ENCODE data around the gene VANGL1.

The VANGL1 gene

GRCh38 chr1:115678141-115678540 lies 36.4 kb downstream of the VANGL1 start:
- Histone ChIP-seq H3K27me3 (ENCODE audit: insufficient read depth, low read length) (no peaks in the 10 kb centered on the region), H3K36me3 (ENCODE audit: insufficient read depth, low read length) (no peaks in the 10 kb centered on the region), H2AFZ (ENCODE audit: low read depth, low read length) (no peak overlapping the region), H3K9me3 (ENCODE audit: low read length) (no peaks in the 10 kb centered on the region), H3K4me3 (ENCODE audit: low read length) (no peak overlapping the region), H3K4me1 (ENCODE audit: insufficient read depth, low read length) (peaks cover 16% of the 10 kb centered on the region)

GRCh38 chr1:115679141-115679611 lies 37.4 kb downstream of the VANGL1 start:
- H3K4me1 ChIP-seq (ENCODE audit: insufficient read depth, low read length), result peaks cover 16% of the 10 kb centered on the region
- no peaks in the 10 kb centered on the region for H3K36me3 ChIP-seq (ENCODE audit: insufficient read depth, low read length)
- no peak overlapping the region for H2AFZ ChIP-seq (ENCODE audit: low read depth, low read length)
- no peak overlapping the region for H3K4me3 ChIP-seq (ENCODE audit: low read length)
- H3K9me3 ChIP-seq (ENCODE audit: low read length), result no peaks in the 10 kb centered on the region
- H3K27me3 ChIP-seq (ENCODE audit: insufficient read depth, low read length), result no peaks in the 10 kb centered on the region

- Histone ChIP-seq H2AFZ (ENCODE audit: low read depth, low read length) (no peak overlapping the region), H3K27me3 (ENCODE audit: insufficient read depth, low read length) (no peaks in the 10 kb centered on the region), H3K36me3 (ENCODE audit: insufficient read depth, low read length) (peaks cover 3% of the 10 kb centered on the region), H3K4me1 (ENCODE audit: insufficient read depth, low read length) (peaks cover 16% of the 10 kb centered on the region), H3K4me3 (ENCODE audit: low read length) (no peak overlapping the region), H3K9me3 (ENCODE audit: low read length) (no peaks in the 10 kb centered on the region)
Measured at GRCh38 chr1:115680730-115681111, 39.0 kb downstream of the VANGL1 start.

- no peaks in the 10 kb centered on the region for H3K27me3 ChIP-seq (ENCODE audit: insufficient read depth, low read length)
- no peaks in the 10 kb centered on the region for H3K9me3 ChIP-seq (ENCODE audit: low read length)
- H3K4me3 ChIP-seq (ENCODE audit: low read length), result no peak overlapping the region
- H2AFZ ChIP-seq (ENCODE audit: low read depth, low read length), result no peak overlapping the region
- H3K4me1 ChIP-seq (ENCODE audit: insufficient read depth, low read length), result peaks cover 3% of the 10 kb centered on the region
- H3K36me3 ChIP-seq (ENCODE audit: insufficient read depth, low read length), result peaks cover 3% of the 10 kb centered on the region
Measured at GRCh38 chr1:115682792-115683191, 41.0 kb downstream of the VANGL1 start.

GRCh38 chr1:115685029-115685705 lies 43.4 kb downstream of the VANGL1 start:
- Histone ChIP-seq H3K36me3 (ENCODE audit: insufficient read depth, low read length) (peaks cover 3% of the 10 kb centered on the region), H2AFZ (ENCODE audit: low read depth, low read length) (no peak overlapping the region), H3K4me3 (ENCODE audit: low read length) (no peak overlapping the region), H3K9me3 (ENCODE audit: low read length) (no peaks in the 10 kb centered on the region), H3K4me1 (ENCODE audit: insufficient read depth, low read length) (no peaks in the 10 kb centered on the region), H3K27me3 (ENCODE audit: insufficient read depth, low read length) (no peaks in the 10 kb centered on the region)

- H3K4me1 ChIP-seq (ENCODE audit: insufficient read depth, low read length), result no peaks in the 10 kb centered on the region
- H3K27me3 ChIP-seq (ENCODE audit: insufficient read depth, low read length), result no peaks in the 10 kb centered on the region
- no peaks in the 10 kb centered on the region for H3K9me3 ChIP-seq (ENCODE audit: low read length)
- peaks cover 7% of the 10 kb centered on the region for H3K36me3 ChIP-seq (ENCODE audit: insufficient read depth, low read length)
- no peak overlapping the region for H3K4me3 ChIP-seq (ENCODE audit: low read length)
- H2AFZ ChIP-seq (ENCODE audit: low read depth, low read length), result no peak overlapping the region
Measured at GRCh38 chr1:115687744-115688143, 46.0 kb downstream of the VANGL1 start.

- Histone ChIP-seq H3K27me3 (ENCODE audit: insufficient read depth, low read length) (no peaks in the 10 kb centered on the region), H3K9me3 (ENCODE audit: low read length) (no peaks in the 10 kb centered on the region), H3K4me3 (ENCODE audit: low read length) (no peak overlapping the region), H3K36me3 (ENCODE audit: insufficient read depth, low read length) (peaks cover 4% of the 10 kb centered on the region), H2AFZ (ENCODE audit: low read depth, low read length) (no peak overlapping the region), H3K4me1 (ENCODE audit: insufficient read depth, low read length) (peaks cover 5% of the 10 kb centered on the region)
Measured at GRCh38 chr1:115690972-115691371, 49.2 kb downstream of the VANGL1 start.

GRCh38 chr1:115692224-115692623 lies 50.5 kb downstream of the VANGL1 start:
- peaks cover 5% of the 10 kb centered on the region for H3K4me1 ChIP-seq (ENCODE audit: insufficient read depth, low read length)
- H2AFZ ChIP-seq (ENCODE audit: low read depth, low read length), result no peak overlapping the region
- H3K4me3 ChIP-seq (ENCODE audit: low read length), result no peak overlapping the region
- peaks cover 4% of the 10 kb centered on the region for H3K36me3 ChIP-seq (ENCODE audit: insufficient read depth, low read length)
- no peaks in the 10 kb centered on the region for H3K27me3 ChIP-seq (ENCODE audit: insufficient read depth, low read length)
- no peaks in the 10 kb centered on the region for H3K9me3 ChIP-seq (ENCODE audit: low read length)

- H3K9me3 ChIP-seq (ENCODE audit: low read length), result no peaks in the 10 kb centered on the region
- H3K4me1 ChIP-seq (ENCODE audit: insufficient read depth, low read length), result peaks cover 5% of the 10 kb centered on the region
- H2AFZ ChIP-seq (ENCODE audit: low read depth, low read length), result no peak overlapping the region
- no peak overlapping the region for H3K4me3 ChIP-seq (ENCODE audit: low read length)
- H3K27me3 ChIP-seq (ENCODE audit: insufficient read depth, low read length), result no peaks in the 10 kb centered on the region
- H3K36me3 ChIP-seq (ENCODE audit: insufficient read depth, low read length), result peaks cover 4% of the 10 kb centered on the region
Measured at GRCh38 chr1:115694805-115695204, 53.0 kb downstream of the VANGL1 start.

GRCh38 chr1:115697619-115698018 lies 55.8 kb downstream of the VANGL1 start:
- H3K36me3 ChIP-seq (ENCODE audit: insufficient read depth, low read length), result no peaks in the 10 kb centered on the region
- no peaks in the 10 kb centered on the region for H3K9me3 ChIP-seq (ENCODE audit: low read length)
- H3K4me1 ChIP-seq (ENCODE audit: insufficient read depth, low read length), result peaks cover 5% of the 10 kb centered on the region
- H2AFZ ChIP-seq (ENCODE audit: low read depth, low read length), result no peak overlapping the region
- no peaks in the 10 kb centered on the region for H3K27me3 ChIP-seq (ENCODE audit: insufficient read depth, low read length)
- no peak overlapping the region for H3K4me3 ChIP-seq (ENCODE audit: low read length)

GRCh38 chr1:115701090-115701489 lies 59.3 kb downstream of the VANGL1 start:
- no peak overlapping the region for H3K4me3 ChIP-seq (ENCODE audit: low read length)
- H3K4me1 ChIP-seq (ENCODE audit: insufficient read depth, low read length), result peaks cover 7% of the 10 kb centered on the region
- H3K36me3 ChIP-seq (ENCODE audit: insufficient read depth, low read length), result no peaks in the 10 kb centered on the region
- no peaks in the 10 kb centered on the region for H3K27me3 ChIP-seq (ENCODE audit: insufficient read depth, low read length)
- H2AFZ ChIP-seq (ENCODE audit: low read depth, low read length), result no peak overlapping the region
- H3K9me3 ChIP-seq (ENCODE audit: low read length), result no peaks in the 10 kb centered on the region

GRCh38 chr1:115702959-115703358 lies 61.2 kb downstream of the VANGL1 start:
- no peaks in the 10 kb centered on the region for H3K36me3 ChIP-seq (ENCODE audit: insufficient read depth, low read length)
- no peaks in the 10 kb centered on the region for H3K27me3 ChIP-seq (ENCODE audit: insufficient read depth, low read length)
- peaks cover 17% of the 10 kb centered on the region for H3K4me1 ChIP-seq (ENCODE audit: insufficient read depth, low read length)
- H3K4me3 ChIP-seq (ENCODE audit: low read length), result no peak overlapping the region
- H2AFZ ChIP-seq (ENCODE audit: low read depth, low read length), result no peak overlapping the region
- no peaks in the 10 kb centered on the region for H3K9me3 ChIP-seq (ENCODE audit: low read length)

GRCh38 chr1:115705085-115705951 lies 63.5 kb downstream of the VANGL1 start:
- no peaks in the 10 kb centered on the region for H3K9me3 ChIP-seq (ENCODE audit: low read length)
- H3K27me3 ChIP-seq (ENCODE audit: insufficient read depth, low read length), result no peaks in the 10 kb centered on the region
- H3K4me3 ChIP-seq (ENCODE audit: low read length), result no peak overlapping the region
- H3K4me1 ChIP-seq (ENCODE audit: insufficient read depth, low read length), result peaks cover 17% of the 10 kb centered on the region
- H2AFZ ChIP-seq (ENCODE audit: low read depth, low read length), result no peak overlapping the region
- no peaks in the 10 kb centered on the region for H3K36me3 ChIP-seq (ENCODE audit: insufficient read depth, low read length)
